Measurements from ENCODE around the gene PLCG2.
"Not testable (repeated sequence)": the region's sequence is repeated elsewhere in the genome, so short reads cannot be mapped to it uniquely, and the experiment has no call there.

The PLCG2 gene

DNA sequence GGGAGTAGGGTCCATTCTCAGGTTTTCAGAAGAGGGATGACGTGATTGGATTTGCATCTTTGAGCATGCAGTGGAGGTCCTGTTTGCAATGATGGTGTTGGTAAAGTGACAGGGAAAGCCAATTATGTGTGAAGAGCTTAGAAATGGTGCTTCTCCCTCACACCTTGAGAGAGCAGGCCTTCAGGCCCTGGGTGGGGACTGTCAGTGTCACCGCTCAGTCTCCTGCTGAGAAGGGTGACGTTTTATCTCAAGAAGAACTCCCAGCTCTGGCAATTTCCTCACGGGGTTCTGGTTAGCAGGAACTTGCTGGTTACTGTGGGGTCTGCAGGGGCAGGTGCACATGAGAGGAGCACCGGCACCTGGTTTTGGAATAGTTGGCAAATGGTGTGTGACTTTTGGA, 11.2 kb downstream of the PLCG2 start:
- DNase-seq (ENCODE audit: low spot score), result no peak

- DNase-seq (ENCODE audit: low spot score), result no peak
Observed at GRCh38 chr16:81790830-81791435, 11.8 kb downstream of the PLCG2 start.

DNA sequence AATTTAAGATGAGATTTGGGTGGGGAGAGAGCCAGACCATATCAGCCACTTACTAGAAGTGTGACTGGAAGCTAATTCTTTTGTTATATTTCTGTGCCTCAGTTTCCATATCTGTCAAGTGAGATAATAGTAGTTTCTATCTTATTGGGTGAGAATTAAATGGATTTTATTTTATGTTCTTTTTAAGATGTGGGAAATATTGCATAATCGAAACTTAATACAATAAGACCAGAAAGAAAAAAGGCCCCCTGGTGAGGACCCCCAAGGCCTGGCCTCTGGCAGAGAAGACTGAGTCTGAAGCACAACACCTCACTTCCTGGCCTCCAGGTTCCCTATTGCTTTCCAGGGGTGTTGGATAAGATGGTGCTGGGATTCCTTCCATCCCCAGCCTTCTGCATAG, 13.7 kb downstream of the PLCG2 start:
- DNase-seq (ENCODE audit: low spot score), result no peak

- no peak for DNase-seq (ENCODE audit: low spot score)
Observed at GRCh38 chr16:81795193-81795592, 16.1 kb downstream of the PLCG2 start.

GRCh38 chr16:81796035-81796434, 16.9 kb downstream of the PLCG2 start:
- DNase-seq (ENCODE audit: low spot score), result no peak

- DNase-seq (ENCODE audit: low spot score), result no peak
Observed at GRCh38 chr16:81796583-81797346, 17.7 kb downstream of the PLCG2 start.

DNA sequence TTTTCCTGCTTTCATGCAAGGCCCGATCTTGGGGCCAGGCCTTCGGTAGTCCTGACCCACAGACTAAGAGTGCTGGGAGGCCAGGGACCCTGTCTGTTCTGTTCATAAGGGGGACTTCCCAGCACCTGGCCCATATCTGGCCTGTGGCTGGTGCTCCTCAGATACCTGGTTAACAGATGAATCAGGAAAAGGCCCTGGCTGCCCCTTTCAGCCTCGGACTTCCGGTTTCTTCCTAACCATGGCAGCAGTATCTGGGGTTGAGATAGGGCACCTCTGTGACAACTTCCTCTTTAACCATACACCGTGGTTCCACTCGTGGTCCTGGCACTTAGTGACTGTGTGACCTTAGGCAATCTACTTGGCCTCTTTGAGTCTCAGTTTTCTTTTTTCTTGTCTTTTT, 18.4 kb downstream of the PLCG2 start:
- DNase-seq (ENCODE audit: low spot score), result no peak

DNA sequence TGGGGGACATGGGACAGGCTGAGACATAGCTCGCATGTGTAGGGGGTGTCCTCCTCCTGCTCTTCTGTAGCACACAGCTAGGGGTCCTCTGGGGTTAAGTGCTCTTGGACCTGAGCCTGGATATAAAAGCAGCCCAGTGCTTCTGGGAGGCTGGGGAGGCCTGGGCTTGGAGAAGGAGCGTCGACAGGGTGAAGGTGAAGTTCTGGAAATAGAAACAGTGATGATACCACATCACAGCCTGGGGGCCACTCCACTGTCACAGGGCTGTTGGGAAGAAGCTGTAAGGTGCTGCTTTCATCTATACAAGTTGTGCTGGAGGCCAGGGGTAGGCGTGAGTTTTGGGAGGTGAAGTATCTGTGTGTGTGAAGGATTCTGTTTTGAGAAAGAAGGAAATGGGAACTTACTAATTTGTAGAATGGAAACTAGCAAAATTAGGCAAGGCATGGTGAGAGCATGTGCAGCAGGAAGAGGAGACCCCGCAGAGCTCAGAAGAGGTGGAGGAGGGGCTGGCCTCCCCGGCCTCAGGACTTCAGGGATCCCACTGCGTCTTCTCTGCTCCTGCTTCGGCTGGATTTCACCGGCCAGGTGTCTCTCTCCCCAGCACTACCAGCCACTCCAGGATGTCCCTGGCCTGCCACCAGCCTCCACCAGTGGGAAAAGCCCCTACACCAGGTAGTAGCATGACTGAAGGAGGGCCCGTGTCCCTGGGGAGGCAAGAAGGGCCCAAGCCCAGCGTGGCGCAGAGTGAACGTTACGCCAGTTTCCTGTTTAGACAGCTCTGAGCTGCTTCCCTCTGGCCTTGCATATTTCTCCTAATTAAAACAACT, 19.4 kb downstream of the PLCG2 start:
- no peak for DNase-seq (ENCODE audit: low spot score)

- no peak for DNase-seq (ENCODE audit: low spot score)
Observed at GRCh38 chr16:81799138-81799504, 20.0 kb downstream of the PLCG2 start.

DNA sequence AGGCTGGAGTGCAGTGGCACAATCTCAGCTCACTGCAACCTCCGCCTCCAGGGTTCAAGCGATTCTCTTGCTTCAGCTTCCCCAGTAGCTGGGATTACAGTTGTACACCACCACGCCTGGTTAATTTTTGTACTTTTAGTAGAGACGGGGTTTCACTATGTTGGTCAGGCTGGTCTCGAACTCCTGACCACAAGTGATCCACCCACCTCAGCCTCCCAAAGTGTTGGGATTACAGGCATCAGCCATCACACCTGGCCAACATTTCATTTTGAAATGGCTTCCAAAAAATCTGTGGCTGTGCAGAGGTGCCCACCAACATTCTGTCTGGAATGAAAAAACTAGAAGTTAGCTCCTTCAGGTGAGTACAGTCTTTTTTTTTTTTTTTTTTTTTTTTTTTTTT, 22.6 kb downstream of the PLCG2 start:
- not testable (repeated sequence) for DNase-seq (ENCODE audit: low spot score)

- no peak for DNase-seq (ENCODE audit: low spot score)
Observed at GRCh38 chr16:81803332-81803731, 24.2 kb downstream of the PLCG2 start.

DNA sequence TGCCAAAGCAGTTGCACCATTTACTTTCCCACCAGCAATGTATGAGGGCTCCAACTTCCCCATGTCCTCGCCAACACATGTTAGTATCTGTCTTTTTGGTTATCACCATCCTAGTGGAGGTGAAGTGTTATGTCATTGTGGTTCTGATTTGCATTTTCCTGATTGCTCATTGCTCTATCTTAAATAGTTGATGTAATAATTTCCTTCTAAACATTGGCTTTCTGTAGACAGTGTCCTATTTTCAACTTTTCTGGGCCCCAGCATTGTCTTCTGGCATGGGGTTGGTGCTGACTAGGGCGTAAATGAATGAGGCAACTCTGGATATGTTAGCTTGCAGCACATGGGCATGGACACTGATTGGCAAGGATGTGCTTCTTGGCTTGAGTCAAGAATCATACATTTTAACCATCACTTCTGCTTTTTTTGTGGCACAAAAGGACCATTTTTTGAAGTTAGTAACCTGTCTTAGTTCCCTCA, 25.1 kb downstream of the PLCG2 start:
- DNase-seq (ENCODE audit: low spot score), result no peak

GRCh38 chr16:81806696-81807095, 27.6 kb downstream of the PLCG2 start:
- no peak for DNase-seq (ENCODE audit: low spot score)

- no peak for DNase-seq (ENCODE audit: low spot score)
Observed at GRCh38 chr16:81807767-81808358, 28.8 kb downstream of the PLCG2 start.

DNA sequence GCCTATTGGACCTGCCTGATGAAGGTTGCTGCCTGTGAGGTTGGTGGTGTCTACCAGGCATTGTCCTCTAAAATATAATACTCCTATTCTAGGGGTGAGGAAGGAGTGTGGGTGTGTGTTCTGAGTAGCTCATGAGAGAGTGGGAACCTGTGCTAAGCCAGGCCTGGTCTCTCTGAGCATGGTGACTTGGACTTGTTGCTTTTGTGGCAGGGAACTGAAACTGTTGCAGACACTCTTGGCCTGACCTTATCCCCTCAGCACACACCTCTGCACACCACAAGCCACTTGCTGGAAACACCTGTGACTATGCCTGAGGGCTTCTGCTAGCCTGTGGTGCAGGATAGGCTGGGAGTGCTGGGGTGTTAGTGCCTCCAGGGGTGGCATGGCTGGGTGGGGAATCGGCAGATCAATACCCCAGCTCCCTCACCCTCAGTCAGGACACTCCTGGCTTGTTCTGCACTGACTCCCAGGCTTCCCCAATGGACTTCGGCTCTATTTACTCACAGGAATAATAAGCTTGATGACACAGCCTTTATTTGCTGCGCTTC, 29.9 kb downstream of the PLCG2 start:
- no peak for DNase-seq (ENCODE audit: low spot score)

DNA sequence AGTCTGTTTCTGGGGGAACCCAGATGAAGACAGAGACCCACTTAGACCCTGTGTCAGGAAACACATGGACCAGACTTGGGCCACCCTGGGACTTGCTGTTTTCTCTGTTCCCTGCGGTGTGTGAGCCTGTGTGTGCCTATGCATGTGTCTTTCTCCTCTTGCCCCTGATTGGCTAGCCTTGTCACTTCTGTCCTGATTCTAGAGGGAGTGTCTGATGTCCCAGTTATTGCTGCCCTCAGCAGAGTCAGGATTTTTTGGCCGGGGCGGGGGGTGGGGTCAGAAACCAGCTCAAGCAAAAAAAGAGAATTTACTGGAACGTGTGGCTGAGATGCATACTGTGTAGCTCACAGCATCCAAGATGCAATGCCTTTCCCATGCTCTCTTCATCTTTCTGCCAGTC, 30.5 kb downstream of the PLCG2 start:
- DNase-seq (ENCODE audit: low spot score), result no peak

DNA sequence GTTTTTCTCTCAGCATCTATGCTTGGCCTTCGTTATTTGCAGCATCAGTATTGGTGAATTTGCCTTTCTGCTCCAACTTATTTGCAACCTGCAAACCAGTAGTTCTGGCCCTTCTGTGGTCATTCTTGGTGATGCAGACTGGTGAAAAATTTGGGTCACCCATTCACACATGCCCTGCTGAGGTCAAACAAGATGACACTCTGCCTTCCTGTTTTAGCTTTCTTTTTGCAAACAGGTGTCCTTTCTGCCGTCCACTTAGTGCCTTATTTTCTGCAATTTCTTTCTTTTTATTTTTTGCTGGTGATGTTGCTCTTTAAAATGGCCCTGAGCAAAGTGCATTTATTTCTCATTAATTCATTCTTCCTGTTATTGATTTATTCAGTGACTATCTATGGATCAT, 31.3 kb downstream of the PLCG2 start:
- no peak for DNase-seq (ENCODE audit: low spot score)

DNA sequence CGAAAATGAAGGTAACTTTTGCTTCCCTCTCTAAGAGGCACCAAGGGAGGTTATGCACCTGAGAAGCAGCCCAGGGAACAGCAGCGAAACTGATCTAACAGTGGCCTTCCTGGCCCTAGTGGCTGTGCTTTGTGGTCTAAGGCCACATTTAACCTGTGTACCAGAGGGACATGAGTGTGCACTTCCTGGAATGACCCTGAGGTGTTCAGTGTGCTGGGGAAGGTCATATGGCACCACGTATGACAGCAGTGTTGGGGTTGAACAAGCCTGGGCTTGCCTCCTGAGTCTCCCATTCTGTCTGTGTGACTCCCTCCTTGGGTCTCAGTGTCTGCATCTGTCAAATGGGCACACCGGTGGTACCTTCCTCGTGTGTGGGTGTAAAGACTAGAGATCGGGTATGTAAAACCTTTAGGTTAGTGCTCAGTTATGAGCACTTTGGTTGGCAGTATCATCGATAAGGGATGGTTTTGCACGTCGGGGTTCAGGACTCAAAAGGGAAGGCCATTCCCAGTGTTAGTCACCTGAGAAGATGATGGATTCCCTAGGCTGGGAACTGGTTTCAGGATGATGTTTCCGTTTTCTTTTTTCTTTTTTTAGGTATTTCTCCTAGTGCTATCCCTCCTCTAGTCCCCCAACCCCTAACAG, 31.9 kb downstream of the PLCG2 start:
- DNase-seq (ENCODE audit: low spot score), result no peak

- no peak for DNase-seq (ENCODE audit: low spot score)
Observed at GRCh38 chr16:81813648-81814047, 34.6 kb downstream of the PLCG2 start.

DNA sequence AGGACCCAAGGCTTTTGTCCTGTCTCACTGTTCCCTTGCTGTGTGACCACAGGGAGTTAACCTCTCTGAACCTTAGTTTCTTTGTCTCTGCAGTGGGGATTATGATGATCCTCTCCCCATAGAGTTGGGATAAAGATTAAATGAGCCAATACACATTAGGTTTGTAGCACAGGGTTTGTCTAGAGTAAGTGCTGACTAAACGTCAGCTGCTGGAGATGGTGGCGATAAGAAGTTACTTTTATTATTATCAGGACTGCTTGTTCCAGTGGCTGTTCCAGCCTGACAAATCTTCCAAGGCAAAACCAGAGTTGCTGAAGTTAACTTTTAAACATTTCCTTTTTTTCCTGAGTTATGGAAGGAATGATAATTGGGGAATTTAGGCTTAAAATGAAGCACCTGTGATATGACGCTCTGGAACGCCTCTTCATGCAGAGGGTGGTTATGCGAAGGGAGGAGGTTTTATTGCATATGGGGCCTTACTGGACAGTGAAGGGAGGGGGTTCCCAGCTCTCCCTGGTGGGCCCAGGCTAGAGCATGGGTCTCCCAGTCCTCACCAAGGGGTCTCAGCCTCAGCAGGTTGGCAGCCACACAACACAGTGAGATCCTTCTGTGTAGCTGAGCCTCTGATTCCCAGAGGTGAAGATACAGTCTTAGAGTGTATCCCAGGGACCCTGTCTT, 35.8 kb downstream of the PLCG2 start:
- no peak for DNase-seq (ENCODE audit: low spot score)

GRCh38 chr16:81815429-81815766, 36.3 kb downstream of the PLCG2 start:
- DNase-seq (ENCODE audit: low spot score), result no peak

Data from COLO829 (cell line).